ENCODE results near the gene TRIP6. TPM values are rescaled to one million over a fixed set of nuclear protein-coding genes. Genes with fewer than 3 reads are reported as not detected.
A peak's percentile ranks its signal among the peaks of the same experiment; 100 is the strongest.

Gene TRIP6
- total RNA-seq, 4 donors from 2014 or later, result 64.5 to 122 (median 109) TPM

GRCh38 chr7:100887516-100888290, 20.5 kb downstream of the TRIP6 start:
- H3K4me1 ChIP-seq, result peaks cover 17 to 21% of the 10 kb centered on the region in 2 donors
- H3K27me3 ChIP-seq, result no peaks in the 10 kb centered on the region
- peaks cover 56% of the 10 kb centered on the region in 2 donors for H3K36me3 ChIP-seq
- H3K27ac ChIP-seq, result no peak overlapping the region
- intact Hi-C loops (cut with DNase I), result no loop called here
- TF ChIP-seq POLR2A (IDR thresholded peaks at IDR 0.05), result no peak
- no peak for TF ChIP-seq CTCF (IDR thresholded peaks at IDR 0.05)
- H3K4me3 ChIP-seq (replicated peaks in 1 of 3), result no peak overlapping the region
- no peak for DNase-seq
- H3K9me3 ChIP-seq, result no peaks in the 10 kb centered on the region
- WGBS, 2 donors, result 67 to 79% methylated on average over 21 of the region's 21 CpGs

GRCh38 chr7:100888291-100888987, 21.3 kb downstream of the TRIP6 start:
- no peak for TF ChIP-seq POLR2A (IDR thresholded peaks at IDR 0.05)
- no peak for TF ChIP-seq CTCF (IDR thresholded peaks at IDR 0.05)
- Histone ChIP-seq H3K9me3 (no peaks in the 10 kb centered on the region), H3K27me3 (no peaks in the 10 kb centered on the region), H3K4me3 (replicated peaks in 1 of 3) (peak overlapping the region in 1 of 3 donors; percentile 62), H3K27ac (no peak overlapping the region), H3K4me1 (peaks cover 17 to 21% of the 10 kb centered on the region in 2 donors), H3K36me3 (peaks cover 49% of the 10 kb centered on the region in 2 donors)
- WGBS, 2 donors, result 86% methylated on average over 18 of the region's 18 CpGs
- no peak for DNase-seq
- intact Hi-C loops (cut with DNase I), result no loop called here

- intact Hi-C loops (cut with DNase I), result no loop called here
- Histone ChIP-seq H3K27me3 (no peaks in the 10 kb centered on the region), H3K4me3 (replicated peaks in 1 of 3) (peak within 1 kb of the TSS; percentile 3 to 62 (median 40)), H3K27ac (peak within 1 kb of the TSS; percentile 88 to 97 (median 92)), H3K36me3 (peaks cover 41 to 42% of the 10 kb centered on the region in 2 donors), H3K4me1 (peaks cover 17 to 21% of the 10 kb centered on the region in 2 donors), H3K9me3 (no peaks in the 10 kb centered on the region)
- TF ChIP-seq POLR2A (IDR thresholded peaks at IDR 0.05) (no peak), CTCF (IDR thresholded peaks at IDR 0.05) (no peak)
- WGBS, 2 donors, result 0% methylated on average over 15 of the region's 73 CpGs; no CpG with 5 or more reads in 1 of the 2 donors
- DNase-seq, result no peak
Measured at GRCh38 chr7:100888988-100889750, 22.0 kb downstream of the TRIP6 start, which contains the start of gene UFSP1. Gene UFSP1 (minus strand): TSS chr7:100889715. CDS start chr7:100889271, 444 bp downstream.

GRCh38 chr7:100890653-100891567, 23.7 kb downstream of the TRIP6 start:
- Histone ChIP-seq H3K9me3 (no peaks in the 10 kb centered on the region), H3K36me3 (peaks cover 24% of the 10 kb centered on the region in 2 donors), H3K27ac (peak overlapping the region; percentile 88 to 97 (median 92)), H3K4me3 (replicated peaks in 1 of 3) (peak overlapping the region in 2 of 3 donors; percentile 8 to 62), H3K27me3 (peaks cover under 1% of the 10 kb centered on the region), H3K4me1 (peaks cover 24 to 39% of the 10 kb centered on the region in 2 donors)
- WGBS, 2 donors, result 13 to 14% methylated on average over 27 to 43 of the region's 43 CpGs
- intact Hi-C loops (cut with DNase I), result loop anchor here (10.0 kb wide), 1 partner anchor 274 kb away; the partner anchor contains the start of gene VGF
- peak in 1 of 2 donors; percentile 35 for DNase-seq
- TF ChIP-seq POLR2A (IDR thresholded peaks at IDR 0.05) (no peak), CTCF (IDR thresholded peaks at IDR 0.05) (no peak)
